SU-DHL-6 (cell line): Measurements from ENCODE around the gene PHKA2.

ENCODE experiments used
- H2AFZ ChIP-seq: fragments of 200-600 bp; sonication (generic); 2 replicates; pipeline ENCODE4 v1.6.1; 2014; ENCODE audit warnings: low read depth, mild to moderate bottlenecking, moderate library complexity, mixed read lengths, antibody characterized with exemption, low read length; ENCODE audit not compliant: severe bottlenecking
- H3F3A ChIP-seq: fragments of 200-600 bp; shearing (Covaris generic); 2 replicates; pipeline ENCODE4 v1.6.0; 2016; ENCODE audit warnings: antibody characterized with exemption, mild to moderate bottlenecking; ENCODE audit not compliant: insufficient read depth
- H3K27ac ChIP-seq: fragments of 200-600 bp; sonication (generic); 2 replicates; pipeline ENCODE4 v1.5.1; 2016; ENCODE audit warnings: low read depth, mild to moderate bottlenecking, low read length, moderate library complexity, mixed read lengths
- H3K27me3 ChIP-seq: fragments of 200-600 bp; sonication (generic), shearing (Covaris generic); 2 replicates; pipeline ENCODE4 v1.6.0; 2014; ENCODE audit warnings: mild to moderate bottlenecking, low read length
- H3K36me3 ChIP-seq: fragments of 200-600 bp; sonication (generic); 2 replicates; pipeline ENCODE4 v1.6.1; 2014; ENCODE audit warnings: mild to moderate bottlenecking, low read length, mixed read lengths
- H3K4me2 ChIP-seq: fragments of 300-600, 200-600 bp; shearing (Covaris generic), sonication (generic); 2 replicates; pipeline ENCODE4 v1.6.0; 2014; ENCODE audit warnings: low read length, low read depth, mild to moderate bottlenecking; ENCODE audit not compliant: poor library complexity, severe bottlenecking
- H3K4me3 ChIP-seq: fragments of 200-600 bp; sonication (generic); 2 replicates; pipeline ENCODE4 v1.5.1; 2014; ENCODE audit warnings: antibody characterized with exemption, low read length, mild to moderate bottlenecking, mixed read lengths; ENCODE audit not compliant: insufficient read depth, poor library complexity, severe bottlenecking
- H3K79me2 ChIP-seq: fragments of 200-600 bp; sonication (generic); 2 replicates; pipeline ENCODE4 v1.6.1; 2014; ENCODE audit warnings: mild to moderate bottlenecking, low read length, moderate library complexity; ENCODE audit not compliant: insufficient read depth
- H3K9ac ChIP-seq: fragments of 200-600 bp; sonication (generic); 2 replicates; pipeline ENCODE4 v1.7.0; 2014; ENCODE audit warnings: mild to moderate bottlenecking, low read length
- H3K9me2 ChIP-seq: fragments of 200-600 bp; sonication (generic); replicated peaks from 2 replicates; pipeline ENCODE4 v1.6.1; 2014; ENCODE audit warnings: low read length; ENCODE audit not compliant: insufficient read depth
- H3K9me3 ChIP-seq: fragments of 200-600 bp; sonication (generic); 2 replicates; pipeline ENCODE4 v1.6.1; 2014; ENCODE audit warnings: low read length, mixed read lengths; ENCODE audit not compliant: insufficient read depth
- H4K20me1 ChIP-seq: fragments of 200-600 bp; sonication (generic); 2 replicates; pipeline ENCODE4 v1.6.1; 2014; ENCODE audit warnings: low read depth, mild to moderate bottlenecking, antibody characterized with exemption, low read length, moderate library complexity, mixed read lengths
- EZH2phosphoT487 ChIP-seq: fragments of 200-600 bp; sonication (generic), shearing (Covaris generic); conservative IDR thresholded peaks from 2 replicates; pipeline ENCODE4 v1.6.1; 2018; ENCODE audit warnings: mild to moderate bottlenecking, antibody characterized with exemption, low read length, moderate library complexity, mixed read lengths
- TF ChIP-seq, protein P1 (sequence below): fragments of 200-600 bp; sonication (generic); IDR thresholded peaks from one replicate; pipeline ENCODE4 v1.5.1; 2017; ENCODE audit warnings: antibody characterized with exemption, mild to moderate bottlenecking, low read length, moderate library complexity; ENCODE audit not compliant: insufficient read depth, poor library complexity, severe bottlenecking

PHKA2 gene

DNA sequence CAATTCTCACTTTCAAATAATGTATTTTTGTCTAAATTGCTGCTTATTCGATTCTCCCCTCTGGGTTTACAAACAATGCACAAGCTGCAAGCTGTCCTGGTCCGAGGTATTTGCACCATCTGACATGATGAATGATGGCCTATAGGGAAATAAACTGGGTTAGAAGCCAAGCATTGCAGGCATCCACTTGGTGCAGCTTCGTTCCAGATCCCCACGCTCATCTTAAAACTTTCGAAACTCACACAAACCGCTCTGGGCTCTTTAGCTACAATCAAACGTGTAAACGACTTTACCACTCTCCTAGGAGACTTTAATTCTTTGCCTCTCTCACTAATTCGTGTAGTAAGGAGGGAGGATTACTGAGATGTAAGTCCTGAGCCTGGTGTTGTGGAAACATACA lies 19.0 kb downstream of the PHKA2 start:
- no peaks in the 10 kb centered on the region for H3K79me2 ChIP-seq
- no peak overlapping the region for H2AFZ ChIP-seq
- H3K27ac ChIP-seq: no peak overlapping the region
- H3K9ac ChIP-seq: no peak overlapping the region
- H3K9me3 ChIP-seq: no peaks in the 10 kb centered on the region
- no peak overlapping the region for H3K4me2 ChIP-seq
- TF ChIP-seq, protein P1, sequence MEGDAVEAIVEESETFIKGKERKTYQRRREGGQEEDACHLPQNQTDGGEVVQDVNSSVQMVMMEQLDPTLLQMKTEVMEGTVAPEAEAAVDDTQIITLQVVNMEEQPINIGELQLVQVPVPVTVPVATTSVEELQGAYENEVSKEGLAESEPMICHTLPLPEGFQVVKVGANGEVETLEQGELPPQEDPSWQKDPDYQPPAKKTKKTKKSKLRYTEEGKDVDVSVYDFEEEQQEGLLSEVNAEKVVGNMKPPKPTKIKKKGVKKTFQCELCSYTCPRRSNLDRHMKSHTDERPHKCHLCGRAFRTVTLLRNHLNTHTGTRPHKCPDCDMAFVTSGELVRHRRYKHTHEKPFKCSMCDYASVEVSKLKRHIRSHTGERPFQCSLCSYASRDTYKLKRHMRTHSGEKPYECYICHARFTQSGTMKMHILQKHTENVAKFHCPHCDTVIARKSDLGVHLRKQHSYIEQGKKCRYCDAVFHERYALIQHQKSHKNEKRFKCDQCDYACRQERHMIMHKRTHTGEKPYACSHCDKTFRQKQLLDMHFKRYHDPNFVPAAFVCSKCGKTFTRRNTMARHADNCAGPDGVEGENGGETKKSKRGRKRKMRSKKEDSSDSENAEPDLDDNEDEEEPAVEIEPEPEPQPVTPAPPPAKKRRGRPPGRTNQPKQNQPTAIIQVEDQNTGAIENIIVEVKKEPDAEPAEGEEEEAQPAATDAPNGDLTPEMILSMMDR: no peak
- TF ChIP-seq EZH2phosphoT487: no peak
- H4K20me1 ChIP-seq: no peaks in the 10 kb centered on the region
- no peak overlapping the region for H3K4me3 ChIP-seq
- H3K36me3 ChIP-seq: no peaks in the 10 kb centered on the region
- no peaks in the 10 kb centered on the region for H3F3A ChIP-seq
- H3K27me3 ChIP-seq: no peaks in the 10 kb centered on the region
- H3K9me2 ChIP-seq: no peaks in the 10 kb centered on the region

DNA sequence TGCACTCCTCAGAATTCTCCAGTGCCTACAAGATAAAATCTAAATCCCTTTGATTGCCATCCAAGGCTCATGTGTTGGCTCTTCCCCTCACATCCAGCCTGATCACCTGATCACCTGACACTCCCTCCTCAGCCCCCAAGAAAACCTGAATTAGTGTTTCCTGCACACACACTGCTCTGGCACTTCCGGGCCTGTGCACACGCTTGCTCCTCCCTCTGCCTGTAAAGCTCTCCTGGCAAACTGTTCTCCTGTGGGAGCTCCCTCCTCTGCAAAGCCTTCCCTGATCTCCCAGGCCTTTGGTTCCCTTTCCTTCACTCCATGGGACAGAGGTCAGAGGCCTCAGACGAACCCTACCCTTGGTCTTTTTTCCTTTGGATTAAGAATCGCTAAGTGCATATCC lies 19.9 kb downstream of the PHKA2 start:
- no peak overlapping the region for H3K4me2 ChIP-seq
- H3K9me3 ChIP-seq: no peaks in the 10 kb centered on the region
- H3K9ac ChIP-seq: no peak overlapping the region
- no peaks in the 10 kb centered on the region for H3F3A ChIP-seq
- H3K27ac ChIP-seq: no peak overlapping the region
- TF ChIP-seq, protein P1: no peak
- TF ChIP-seq EZH2phosphoT487: no peak
- no peak overlapping the region for H3K4me3 ChIP-seq
- H4K20me1 ChIP-seq: no peaks in the 10 kb centered on the region
- no peaks in the 10 kb centered on the region for H3K9me2 ChIP-seq
- H2AFZ ChIP-seq: no peak overlapping the region
- H3K36me3 ChIP-seq: no peaks in the 10 kb centered on the region
- H3K27me3 ChIP-seq: no peaks in the 10 kb centered on the region
- no peaks in the 10 kb centered on the region for H3K79me2 ChIP-seq

GRCh38 chrX:18962329-18962728 lies 21.6 kb downstream of the PHKA2 start:
- Histone ChIP-seq H2AFZ (no peak overlapping the region), H3K27me3 (no peaks in the 10 kb centered on the region), H3K9me2 (no peaks in the 10 kb centered on the region), H3K9me3 (no peaks in the 10 kb centered on the region), H3K27ac (no peak overlapping the region), H3K9ac (no peak overlapping the region), H3F3A (no peaks in the 10 kb centered on the region), H3K4me3 (no peak overlapping the region), H3K4me2 (no peak overlapping the region), H4K20me1 (no peaks in the 10 kb centered on the region), H3K36me3 (no peaks in the 10 kb centered on the region), H3K79me2 (no peaks in the 10 kb centered on the region)
- TF ChIP-seq EZH2phosphoT487: no peak
- TF ChIP-seq, protein P1: no peak
